CD4-positive, alpha-beta T cell treated with Interleukin-17A for 1 hour (primary cell): ENCODE results near the gene LAMA5.
A peak's percentile ranks its signal among the peaks of the same experiment; 100 is the strongest.

Experiments used
- DNase-seq: peaks from one replicate; pipeline ENCODE4 v3.0.0-alpha.2; 2020

LAMA5 gene

DNA sequence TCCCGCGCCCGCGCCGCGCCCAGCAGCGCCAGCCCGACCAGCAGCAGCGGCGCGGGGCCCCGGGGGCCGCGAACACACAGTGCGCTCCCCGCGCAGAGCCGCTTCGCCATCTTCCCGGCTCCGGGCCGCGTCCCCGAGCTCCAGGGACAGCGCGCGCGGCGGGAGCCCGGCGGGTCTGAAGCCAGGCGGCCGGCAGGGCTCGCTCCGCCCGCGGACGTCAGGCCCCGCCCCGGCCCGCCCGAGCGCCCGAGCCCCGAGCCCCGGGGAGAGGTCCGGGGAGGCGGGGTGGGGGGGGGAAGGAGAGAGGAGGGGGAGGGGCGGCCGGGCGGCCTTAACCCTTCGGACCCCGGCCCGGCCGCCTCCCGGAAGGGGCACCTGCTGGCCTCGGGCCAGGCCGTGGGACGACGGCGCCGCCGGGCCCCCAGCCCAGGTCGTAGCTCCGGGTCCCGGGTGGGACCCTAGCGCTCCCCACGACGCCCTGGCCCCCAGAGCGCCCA, at the start of gene LAMA5:
TSS of gene LAMA5 (minus strand) at position 177 of the 497 bp plus-strand sequence. CDS start at position 110, 67 bp downstream.
- DNase-seq, result no peak

DNA sequence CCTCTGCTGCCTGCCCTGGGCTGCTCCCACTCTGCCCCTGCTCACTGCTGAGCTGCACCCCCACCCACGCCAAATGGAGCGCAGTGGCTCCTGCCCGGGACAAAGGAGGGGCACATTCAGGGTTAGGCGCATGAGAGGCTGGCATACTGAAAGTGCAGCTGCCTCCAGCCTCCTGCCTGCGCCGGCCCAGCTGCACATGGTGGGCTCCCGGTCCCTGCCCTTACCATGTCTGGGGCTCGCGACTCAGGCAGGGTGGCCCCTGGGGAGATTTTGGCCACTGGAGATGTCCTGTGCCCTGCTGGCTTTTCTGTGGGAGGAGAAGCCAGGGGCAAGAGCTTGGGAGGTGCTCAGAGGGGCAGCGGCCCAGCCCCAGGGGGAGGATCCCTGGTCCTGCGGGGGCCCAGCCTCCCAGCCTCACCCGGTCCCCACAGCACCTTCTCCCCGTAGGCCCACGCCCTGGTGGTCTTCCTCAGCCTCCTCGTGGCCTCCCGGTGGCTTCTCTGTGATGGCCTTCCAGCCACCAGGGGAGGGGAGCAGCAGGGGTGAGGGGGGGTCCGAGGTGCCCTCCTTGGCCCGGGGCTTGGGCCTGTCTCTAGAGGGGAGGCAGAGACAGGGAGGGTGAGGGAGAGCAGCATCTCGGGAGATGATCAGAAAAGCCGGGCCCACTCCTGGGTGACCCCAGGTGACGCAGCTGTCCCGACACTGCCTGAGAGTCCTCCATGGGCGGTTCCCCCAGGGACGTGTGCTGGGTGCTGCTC, 48.4 kb upstream of the LAMA5 start:
- DNase-seq, result no peak

DNA sequence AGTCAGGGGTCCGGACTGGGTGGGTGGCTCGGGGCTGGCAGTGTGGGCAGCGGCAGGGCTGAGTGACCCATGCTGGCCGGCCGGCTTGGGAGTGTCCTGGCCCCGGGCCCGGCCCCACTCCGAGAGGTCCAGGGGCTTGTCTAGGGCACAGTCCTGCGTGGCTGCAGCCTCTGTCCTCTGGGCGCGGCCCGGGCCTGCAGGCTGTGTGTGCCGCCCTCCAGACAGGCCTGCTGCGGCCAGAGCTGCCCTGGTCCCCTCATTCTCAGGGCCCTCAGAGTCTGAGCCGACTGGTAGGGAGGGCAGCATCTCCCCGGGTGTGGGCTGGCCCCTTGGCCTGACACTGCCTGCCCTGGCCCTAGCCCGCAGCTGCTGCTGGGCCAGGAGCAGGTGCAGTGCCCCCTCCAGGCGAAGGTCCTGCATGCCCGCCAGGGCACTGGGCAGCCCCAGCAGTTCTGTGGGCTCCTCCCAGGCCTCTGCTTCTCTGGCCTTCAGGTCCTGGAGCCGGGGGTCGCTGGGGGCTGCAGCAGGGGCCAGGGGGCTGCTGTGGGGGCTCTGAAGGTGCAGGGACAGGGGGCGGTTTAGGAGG, 46.9 kb upstream of the LAMA5 start:
- no peak for DNase-seq

DNA sequence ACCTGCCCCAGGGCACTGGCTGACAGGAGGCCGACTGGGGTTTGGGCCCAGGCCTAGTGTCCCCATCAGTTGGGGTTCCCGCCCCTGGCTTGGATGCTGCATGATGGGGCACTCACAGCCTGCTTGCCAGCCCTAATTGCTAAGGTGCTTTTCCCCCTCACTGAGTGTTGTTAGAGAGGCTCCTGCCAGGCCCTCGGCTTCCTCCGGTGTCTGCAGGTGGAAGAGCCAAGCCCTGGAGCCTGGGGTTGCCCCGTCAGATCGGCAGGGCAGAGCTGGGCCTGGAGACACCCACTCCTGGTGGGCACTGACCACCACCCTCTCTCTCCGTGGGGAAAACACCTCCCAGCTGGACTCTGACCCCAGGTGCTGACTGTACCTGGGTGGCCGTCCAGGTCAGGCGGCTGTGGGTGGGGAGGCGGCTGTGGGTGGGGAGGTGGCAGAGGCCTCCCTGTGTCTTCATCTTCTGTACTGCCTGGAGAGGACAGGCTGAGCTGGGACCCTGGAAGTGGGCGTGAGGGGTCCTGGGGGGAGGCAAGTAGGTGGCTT, 46.0 kb upstream of the LAMA5 start:
- DNase-seq, result no peak

GRCh38 chr20:62412194-62413024, 45.3 kb upstream of the LAMA5 start:
- DNase-seq, result no peak

- DNase-seq, result no peak
These were observed 44.5 kb upstream of the LAMA5 start for GRCh38 chr20:62411479-62412193.

GRCh38 chr20:62410746-62411478, 43.8 kb upstream of the LAMA5 start:
- DNase-seq, result no peak

DNA sequence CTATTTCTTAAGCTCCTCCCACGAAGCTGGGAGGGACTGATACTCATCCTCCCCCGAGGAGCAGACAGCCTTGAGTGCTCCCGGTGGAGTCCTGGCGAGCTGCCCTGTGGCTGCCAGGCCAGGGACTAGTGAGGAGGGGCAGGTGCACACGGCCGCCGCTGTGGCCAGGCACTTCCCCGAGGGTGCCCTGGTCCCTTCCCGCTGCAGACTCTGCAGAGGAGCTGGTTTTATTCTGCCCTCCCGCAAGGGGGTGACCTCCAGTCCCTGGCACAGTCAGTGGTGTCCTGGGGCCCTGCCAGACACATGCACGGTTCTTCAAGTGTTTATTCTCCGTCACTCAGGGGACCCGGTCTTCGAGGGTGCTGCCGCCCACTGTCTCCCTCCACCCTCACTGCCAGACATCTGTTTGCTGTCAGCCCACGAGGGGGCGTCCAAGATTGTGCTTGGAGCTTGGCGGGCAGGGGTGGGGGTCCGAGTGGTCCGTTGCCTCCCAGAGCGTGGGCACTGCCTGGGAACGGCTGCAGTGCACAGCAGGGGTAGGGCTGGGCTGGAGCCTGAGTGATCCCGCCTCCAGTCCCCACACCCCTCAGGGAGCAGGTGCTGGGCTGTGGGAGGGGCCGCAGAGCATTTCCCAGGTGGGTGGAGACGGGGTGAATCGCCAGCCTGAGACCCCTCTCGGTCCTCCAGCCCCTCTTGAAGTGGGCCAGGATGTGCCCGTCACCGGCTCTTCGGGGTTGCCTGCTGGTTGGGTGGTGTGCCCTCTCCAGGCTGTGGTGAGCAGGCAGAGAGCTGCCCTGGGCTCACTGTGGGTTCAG, 43.0 kb upstream of the LAMA5 start:
- peak; percentile 30 for DNase-seq

GRCh38 chr20:62409086-62409853, 42.2 kb upstream of the LAMA5 start:
- no peak for DNase-seq

DNA sequence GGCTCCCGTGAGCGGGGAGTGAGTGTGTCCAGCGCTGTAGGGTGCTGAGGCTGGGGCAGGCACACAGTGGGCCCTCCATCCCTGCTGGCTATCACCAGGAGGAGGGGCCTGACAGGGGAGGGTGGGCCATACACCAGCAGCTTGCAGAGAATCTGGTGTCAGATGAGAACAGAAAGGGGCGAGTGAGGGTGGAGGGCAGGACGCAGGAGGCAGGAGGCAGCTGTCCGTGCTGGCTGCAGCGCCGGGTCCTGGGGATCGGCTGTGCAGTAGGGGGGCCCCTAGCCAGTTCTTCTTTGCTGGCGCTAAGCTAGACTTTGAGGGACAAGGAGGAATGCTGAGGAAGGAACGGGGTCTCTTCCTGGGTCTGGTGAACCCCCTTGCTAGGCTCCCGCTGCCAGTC, 41.5 kb upstream of the LAMA5 start:
- DNase-seq, result no peak

DNA sequence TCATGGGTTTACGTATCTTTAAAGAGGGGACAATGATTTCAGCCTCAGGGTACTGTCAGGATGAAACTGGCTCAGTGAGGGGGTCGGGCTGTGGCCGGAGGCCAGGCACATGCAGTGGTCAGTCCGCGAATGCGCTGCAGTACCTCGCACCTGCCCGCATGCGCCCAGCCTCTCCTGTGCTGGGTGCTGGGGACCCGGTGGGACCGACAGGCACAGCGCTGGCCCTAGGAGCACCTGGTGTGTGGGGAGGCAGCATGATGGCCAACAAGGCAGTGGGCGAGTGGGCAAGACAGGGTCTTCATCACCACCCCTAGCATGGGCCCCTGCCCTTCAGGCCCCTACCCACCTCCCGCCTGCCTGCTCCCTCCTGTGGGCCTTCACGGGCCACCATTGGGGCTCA, 40.9 kb upstream of the LAMA5 start:
- DNase-seq, result no peak

DNA sequence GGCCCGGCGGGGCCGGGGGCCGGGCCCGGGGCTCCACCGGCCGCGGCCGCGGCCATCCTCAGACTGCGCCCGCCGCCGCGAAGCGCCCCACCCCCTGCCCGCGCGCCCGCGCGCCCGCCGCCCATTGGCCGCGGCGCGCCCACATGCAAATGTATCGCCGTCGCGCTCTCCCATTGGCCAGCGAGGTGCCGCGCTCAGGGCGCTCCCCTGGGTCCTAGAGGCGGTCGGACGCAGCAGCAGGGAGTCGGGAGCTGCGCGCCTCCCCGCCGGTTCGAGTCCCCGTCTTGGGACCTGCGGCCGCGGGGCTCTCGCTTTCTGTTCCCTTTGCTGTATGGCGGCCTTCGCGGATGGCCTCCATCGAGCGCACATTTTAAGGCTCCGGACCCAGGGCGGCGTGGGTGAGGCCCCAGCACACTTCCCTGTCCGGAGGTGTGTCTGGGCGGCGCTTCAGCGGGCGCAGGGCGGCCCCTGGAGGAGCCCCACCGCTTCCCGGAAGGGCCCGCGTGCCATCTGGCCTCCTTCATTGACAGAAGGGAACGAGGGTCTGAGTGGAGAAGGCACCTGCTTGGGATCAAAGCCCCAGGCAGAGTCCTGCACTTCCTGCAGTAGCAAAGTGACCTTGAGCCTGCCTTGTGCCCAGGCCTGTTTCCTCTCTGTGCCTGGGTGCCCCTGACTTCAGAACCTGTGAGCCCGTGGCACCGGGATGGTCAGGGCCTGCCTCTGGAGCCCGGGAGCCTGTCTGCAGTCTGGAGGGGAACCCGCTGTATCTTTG, 40.3 kb upstream of the LAMA5 start, which contains the start of gene CABLES2:
TSS of gene CABLES2 (minus strand) at position 65 of the 772 bp plus-strand sequence. CDS start at position 56, 9 bp downstream.
- peak; percentile 93 for DNase-seq

DNA sequence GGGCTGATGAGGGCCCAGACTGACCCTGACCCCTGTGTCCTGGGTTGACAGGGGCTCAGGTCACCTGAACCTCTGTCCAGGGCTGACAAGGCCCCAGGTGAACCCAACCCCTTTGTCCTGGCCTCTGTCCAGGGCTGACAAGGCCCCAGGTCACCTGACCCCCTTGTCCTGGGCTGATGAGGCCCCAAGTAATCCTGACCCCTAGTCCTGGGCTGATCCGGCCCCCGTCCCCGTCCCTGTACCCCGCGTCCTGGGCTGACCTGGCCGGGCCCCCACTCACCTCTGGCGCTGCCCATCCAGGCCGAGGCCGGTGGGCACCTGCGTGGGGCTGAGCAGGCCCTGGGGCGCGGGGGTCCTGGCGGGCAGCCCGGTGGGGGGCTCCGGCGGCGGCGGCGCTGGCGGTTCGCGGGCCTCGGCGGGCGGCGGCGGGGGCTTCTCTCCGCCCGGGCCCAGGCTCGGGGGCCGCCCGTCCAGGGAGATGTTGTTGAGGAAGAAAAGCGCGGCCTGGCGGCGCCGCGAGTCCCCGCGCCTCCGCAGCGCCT, 39.6 kb upstream of the LAMA5 start:
- DNase-seq, result no peak

DNA sequence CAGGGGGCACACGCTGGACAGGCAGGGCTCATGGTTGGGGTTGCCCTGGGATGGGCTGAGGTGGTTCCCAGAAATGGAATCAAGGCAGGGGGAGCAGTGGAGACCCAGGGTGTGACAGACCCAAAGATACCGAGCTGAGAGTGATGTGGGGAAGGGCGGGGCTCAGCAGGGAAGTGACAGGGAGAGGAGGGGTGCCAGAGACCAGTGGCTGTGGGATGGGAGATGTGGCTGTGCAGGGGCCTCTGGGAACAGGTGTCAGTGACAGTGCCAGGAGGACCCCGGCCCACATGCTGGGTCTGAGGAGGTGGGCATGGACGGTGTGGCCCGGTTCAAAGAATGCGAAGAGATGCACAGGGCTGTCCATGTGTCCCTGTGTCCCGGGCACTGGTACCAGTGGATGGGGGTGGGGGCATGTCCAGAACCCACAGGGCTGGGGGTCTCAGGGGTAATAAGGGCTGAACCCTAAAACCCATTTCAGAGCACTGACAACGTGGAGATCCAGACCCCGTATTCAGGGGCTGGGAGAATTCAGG, 38.9 kb upstream of the LAMA5 start:
- no peak for DNase-seq

GRCh38 chr20:62405108-62405980, 38.2 kb upstream of the LAMA5 start:
- DNase-seq, result no peak

GRCh38 chr20:62404761-62405107, 37.6 kb upstream of the LAMA5 start:
- DNase-seq, result no peak

DNA sequence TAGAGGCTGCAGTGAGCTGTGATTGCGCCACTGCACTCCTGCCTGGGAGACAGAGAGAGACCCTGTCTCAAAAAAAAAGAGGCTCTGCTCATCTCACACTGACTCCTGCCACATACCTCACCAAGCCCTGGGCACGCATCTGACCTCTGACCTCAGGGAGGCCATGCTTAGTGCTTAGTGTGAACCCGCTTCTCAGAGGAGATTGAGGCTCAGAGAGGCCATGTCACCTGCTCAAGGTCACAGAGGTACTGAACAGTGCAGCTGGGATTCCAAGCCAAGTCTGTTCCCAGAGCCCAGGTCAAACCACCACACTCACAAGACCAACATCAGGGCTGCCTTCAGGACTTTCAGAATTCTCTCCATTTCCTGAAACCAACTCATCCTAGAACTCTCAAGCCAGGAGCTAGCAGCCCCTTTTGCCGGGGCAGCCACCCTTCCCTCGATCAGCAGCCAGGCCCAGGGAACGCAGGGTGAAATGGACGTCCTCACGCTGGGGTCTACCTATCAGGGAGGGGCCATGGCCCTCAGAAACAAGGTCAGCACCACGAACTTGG, 37.1 kb upstream of the LAMA5 start:
- DNase-seq, result no peak
